Nephron (organoid): ENCODE data around the gene MLLT10.

Experiments
- H3K27ac Mint-ChIP-seq, 3 experiments: 2 replicates each; pipeline ENCODE4 v1.8.0; 2020; ENCODE audit warnings: mixed read lengths in 3 of 3, mild to moderate bottlenecking in 2 of 3, moderate library complexity in 1 of 3
- H3K27me3 Mint-ChIP-seq: 2 replicates; pipeline ENCODE4 v1.8.0; 2021; ENCODE audit warnings: low read depth, mild to moderate bottlenecking, moderate library complexity, mixed read lengths
- H3K36me3 Mint-ChIP-seq: 2 replicates; pipeline ENCODE4 v1.8.0; 2020; ENCODE audit warnings: low read depth, mixed read lengths
- H3K4me1 Mint-ChIP-seq: 2 replicates; pipeline ENCODE4 v1.8.0; 2020; ENCODE audit warnings: mixed read lengths
- H3K4me3 Mint-ChIP-seq, 3 experiments: 2 replicates each; pipeline ENCODE4 v1.8.0; 2020; ENCODE audit warnings: mild to moderate bottlenecking in 3 of 3, mixed read lengths in 3 of 3, moderate library complexity in 2 of 3
- H3K9me3 Mint-ChIP-seq: 2 replicates; pipeline ENCODE4 v1.8.0; 2020; ENCODE audit warnings: mixed read lengths
- TF ChIP-seq, protein P1 (sequence below), 3 experiments: fragments of 200-600 bp; sonication (generic); IDR thresholded peaks; one replicate each; pipeline ENCODE4 v1.5.0; 2021; ENCODE audit warnings: antibody characterized with exemption in 3 of 3; ENCODE audit not compliant: unreplicated experiment in 3 of 3

The MLLT10 gene

DNA sequence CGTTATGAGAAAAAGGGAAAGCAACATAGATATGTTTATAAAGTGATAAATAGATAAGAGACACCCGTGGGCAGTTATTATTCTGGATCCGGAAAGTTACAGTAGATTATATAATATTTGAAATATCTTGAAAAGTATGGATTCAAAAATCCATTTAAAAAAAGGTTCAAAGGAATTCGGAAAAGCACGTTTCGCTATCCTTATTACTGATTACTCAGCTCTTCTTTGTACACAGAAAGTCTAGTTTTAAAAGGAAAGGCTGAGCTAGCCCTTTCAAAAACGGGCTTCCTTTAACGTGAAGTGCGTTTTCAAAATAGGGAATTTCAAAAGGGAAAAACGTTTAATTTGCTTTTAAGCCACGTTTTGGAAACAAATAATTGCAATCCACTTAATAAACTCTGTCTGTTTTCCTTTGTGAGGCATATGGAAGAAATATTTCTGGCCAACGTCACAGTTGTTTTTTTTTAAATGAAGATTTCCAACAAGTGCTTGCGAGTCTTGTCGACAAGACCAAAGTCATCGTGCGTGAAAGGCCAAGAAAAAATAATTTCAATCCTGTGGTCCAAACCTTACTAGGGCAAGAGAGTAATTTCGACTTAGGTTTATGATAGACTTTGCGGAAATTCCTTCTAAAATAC, 6.3 kb upstream of the MLLT10 start:
- Mint-ChIP-seq H3K4me3 (peak overlapping the region; percentile 84 to 92 (median 87)), H3K4me1 (peaks cover 50% of the 10 kb centered on the region), H3K9me3 (no peaks in the 10 kb centered on the region), H3K27me3 (peaks cover 11% of the 10 kb centered on the region), H3K36me3 (no peaks in the 10 kb centered on the region), H3K27ac (peak overlapping the region; percentile 97 to 99 (median 99))
- TF ChIP-seq, protein P1, sequence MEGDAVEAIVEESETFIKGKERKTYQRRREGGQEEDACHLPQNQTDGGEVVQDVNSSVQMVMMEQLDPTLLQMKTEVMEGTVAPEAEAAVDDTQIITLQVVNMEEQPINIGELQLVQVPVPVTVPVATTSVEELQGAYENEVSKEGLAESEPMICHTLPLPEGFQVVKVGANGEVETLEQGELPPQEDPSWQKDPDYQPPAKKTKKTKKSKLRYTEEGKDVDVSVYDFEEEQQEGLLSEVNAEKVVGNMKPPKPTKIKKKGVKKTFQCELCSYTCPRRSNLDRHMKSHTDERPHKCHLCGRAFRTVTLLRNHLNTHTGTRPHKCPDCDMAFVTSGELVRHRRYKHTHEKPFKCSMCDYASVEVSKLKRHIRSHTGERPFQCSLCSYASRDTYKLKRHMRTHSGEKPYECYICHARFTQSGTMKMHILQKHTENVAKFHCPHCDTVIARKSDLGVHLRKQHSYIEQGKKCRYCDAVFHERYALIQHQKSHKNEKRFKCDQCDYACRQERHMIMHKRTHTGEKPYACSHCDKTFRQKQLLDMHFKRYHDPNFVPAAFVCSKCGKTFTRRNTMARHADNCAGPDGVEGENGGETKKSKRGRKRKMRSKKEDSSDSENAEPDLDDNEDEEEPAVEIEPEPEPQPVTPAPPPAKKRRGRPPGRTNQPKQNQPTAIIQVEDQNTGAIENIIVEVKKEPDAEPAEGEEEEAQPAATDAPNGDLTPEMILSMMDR (IDR thresholded peaks at IDR 0.05; ENCODE audit: unreplicated experiment in 3 of 3) = no peak

DNA sequence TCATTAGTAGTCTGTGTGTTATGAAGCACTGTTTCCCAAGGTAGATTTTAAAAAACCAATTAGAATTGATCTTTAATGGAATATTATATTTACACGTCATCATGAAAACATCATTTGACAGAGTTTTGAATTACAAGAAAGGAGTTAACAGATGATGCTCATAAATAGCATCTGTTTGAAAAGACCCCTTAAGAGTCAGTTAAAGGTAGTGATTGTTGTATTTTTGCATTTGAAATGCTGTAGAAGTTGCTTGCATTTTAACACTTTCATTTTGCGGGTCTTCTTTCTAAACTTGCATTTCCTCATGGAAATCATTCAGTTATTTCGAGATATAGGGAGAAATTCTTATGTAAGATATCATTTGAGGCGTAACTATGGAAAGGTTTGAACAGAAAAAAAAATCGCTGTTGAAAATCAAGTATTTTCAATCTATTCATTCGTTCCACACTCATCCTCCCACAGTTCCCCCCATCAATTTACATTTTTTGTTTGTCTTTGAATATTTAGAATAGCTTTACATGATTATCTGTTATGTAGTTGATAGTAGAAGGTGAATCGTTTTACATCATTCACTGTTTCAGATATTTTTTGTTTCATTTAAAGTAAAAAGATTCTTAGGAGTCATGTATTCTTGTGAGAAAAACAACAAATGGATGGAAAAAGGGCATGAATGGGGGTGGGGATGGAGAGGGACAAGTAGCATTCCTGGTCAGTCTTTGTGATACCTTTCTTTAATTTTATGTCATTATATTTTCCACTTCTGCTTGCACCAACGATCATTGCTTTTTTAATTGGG, 5.6 kb upstream of the MLLT10 start:
- Mint-ChIP-seq H3K4me1 (peaks cover 50% of the 10 kb centered on the region), H3K9me3 (no peaks in the 10 kb centered on the region), H3K27ac (peak overlapping the region; percentile 97 to 99 (median 99)), H3K36me3 (no peaks in the 10 kb centered on the region), H3K4me3 (peak overlapping the region; percentile 84 to 92 (median 87)), H3K27me3 (peaks cover 13% of the 10 kb centered on the region)
- TF ChIP-seq, protein P1 (IDR thresholded peaks at IDR 0.05; ENCODE audit: unreplicated experiment in 3 of 3) = no peak

DNA sequence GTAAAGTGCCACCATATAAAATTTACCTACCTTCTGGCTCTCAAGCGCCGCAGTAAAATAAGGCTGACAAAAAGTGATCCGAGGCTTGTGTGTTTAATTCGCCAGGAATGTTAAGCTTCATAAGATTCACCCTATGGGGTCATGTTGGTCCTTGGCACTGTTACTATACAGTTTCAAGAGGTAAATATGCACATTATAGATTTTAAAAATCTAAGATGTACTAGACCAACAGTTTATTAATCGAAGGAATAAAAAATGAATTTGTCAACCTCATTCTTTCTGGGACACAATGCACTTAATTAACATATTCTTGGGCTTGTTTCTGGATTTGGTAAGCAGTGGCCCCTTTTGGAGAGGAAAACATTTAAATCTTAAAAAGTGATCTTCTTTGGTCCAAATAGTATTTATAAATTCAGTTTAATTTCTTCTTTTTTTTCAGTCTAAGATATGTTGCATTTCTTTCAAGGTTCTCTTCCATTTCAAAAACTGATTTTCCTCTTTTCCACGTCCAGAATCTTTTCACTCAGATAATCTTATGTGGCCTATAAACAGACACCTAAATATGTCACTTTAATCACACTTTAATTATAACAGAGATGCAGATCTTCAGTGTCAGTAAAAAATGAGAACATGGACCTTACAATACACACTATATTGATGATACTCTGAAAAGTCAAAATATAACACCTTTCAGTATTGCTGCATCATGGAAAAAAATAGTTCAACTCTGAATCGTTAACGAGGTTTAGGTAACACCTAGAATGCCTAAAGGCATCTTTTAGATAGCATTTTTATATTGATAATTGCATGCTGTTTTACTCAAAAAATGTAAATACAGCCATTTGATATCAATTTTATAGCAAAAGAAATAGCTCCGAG, 4.8 kb upstream of the MLLT10 start:
- Mint-ChIP-seq H3K27me3 (peaks cover 15% of the 10 kb centered on the region), H3K36me3 (no peaks in the 10 kb centered on the region), H3K27ac (peak overlapping the region; percentile 97 to 99 (median 99)), H3K4me1 (peaks cover 46% of the 10 kb centered on the region), H3K9me3 (no peaks in the 10 kb centered on the region), H3K4me3 (peak overlapping the region; percentile 84 to 92 (median 87))
- TF ChIP-seq, protein P1 (IDR thresholded peaks at IDR 0.05; ENCODE audit: unreplicated experiment in 3 of 3) = no peak

DNA sequence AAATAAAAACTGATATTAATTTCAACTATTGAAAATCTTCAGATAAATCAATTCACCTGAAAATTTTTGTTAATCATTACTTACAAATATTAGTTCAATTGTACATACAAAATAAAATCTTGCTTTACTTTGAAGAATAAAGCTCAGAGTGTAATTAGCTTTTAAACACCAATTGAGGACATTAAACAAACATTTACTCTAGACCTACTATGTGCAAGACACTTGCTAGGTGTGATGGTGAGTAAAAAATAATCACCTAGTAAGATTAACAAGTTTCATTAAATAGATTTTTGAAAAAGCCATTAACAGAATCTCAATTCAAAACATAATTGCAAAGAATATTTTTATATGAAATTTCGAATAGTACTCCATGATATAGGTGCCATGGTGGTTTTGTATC, 3.9 kb upstream of the MLLT10 start:
- H3K27ac Mint-ChIP-seq = peak overlapping the region in 2 of 3 experiments; percentile 29 to 53
- no peaks in the 10 kb centered on the region for H3K9me3 Mint-ChIP-seq
- H3K27me3 Mint-ChIP-seq = peaks cover 15% of the 10 kb centered on the region
- H3K4me1 Mint-ChIP-seq = peaks cover 37% of the 10 kb centered on the region
- TF ChIP-seq, protein P1 (IDR thresholded peaks at IDR 0.05; ENCODE audit: unreplicated experiment in 3 of 3) = no peak
- no peaks in the 10 kb centered on the region for H3K36me3 Mint-ChIP-seq
- no peak overlapping the region for H3K4me3 Mint-ChIP-seq

DNA sequence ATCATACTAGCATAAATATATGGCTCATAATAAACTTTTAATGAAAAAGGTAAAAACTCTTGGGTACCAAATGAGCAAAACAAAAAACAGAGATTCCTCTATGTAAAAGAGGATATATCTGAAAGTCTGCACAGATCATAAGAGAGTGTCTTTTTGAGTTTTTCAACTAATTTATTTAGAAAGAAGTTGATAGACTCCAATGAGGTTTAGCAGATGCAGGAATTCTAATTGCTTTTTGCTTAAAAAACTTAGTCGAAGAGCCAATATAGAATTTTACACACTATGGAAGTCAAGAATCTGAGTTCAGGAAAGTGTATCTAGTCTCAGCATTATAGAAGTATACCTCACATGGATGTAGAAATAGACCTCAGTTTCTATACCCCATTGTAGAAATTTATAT, 3.4 kb upstream of the MLLT10 start:
- Mint-ChIP-seq H3K4me3 (peak overlapping the region in 2 of 3 experiments; percentile 8 to 26), H3K27ac (peak overlapping the region in 2 of 3 experiments; percentile 29 to 53), H3K4me1 (peaks cover 39% of the 10 kb centered on the region), H3K27me3 (peaks cover 15% of the 10 kb centered on the region), H3K9me3 (no peaks in the 10 kb centered on the region), H3K36me3 (peaks cover 2% of the 10 kb centered on the region)
- TF ChIP-seq, protein P1 (IDR thresholded peaks at IDR 0.05; ENCODE audit: unreplicated experiment in 3 of 3) = no peak
